Parathyroid adenoma (tissue), 2 donors: ENCODE results near the gene MORC4.

Experiments used
- H2AFZ ChIP-seq: fragments of 300-600 bp; sonication (generic); one replicate; pipeline ENCODE4 v1.7.0; 2017; ENCODE audit warnings: antibody characterized with exemption, mild to moderate bottlenecking
- H3K27ac ChIP-seq: fragments of 300-600 bp; sonication (generic); one replicate; pipeline ENCODE4 v1.7.0; 2017
- H3K27me3 ChIP-seq: fragments of 300-600 bp; sonication (generic); one replicate; pipeline ENCODE4 v1.7.0; 2017; ENCODE audit warnings: low read length; ENCODE audit not compliant: control insufficient read depth, insufficient read depth
- H3K36me3 ChIP-seq: fragments of 300-600 bp; sonication (generic); one replicate; pipeline ENCODE4 v1.7.0; 2017; ENCODE audit warnings: low read length; ENCODE audit not compliant: control insufficient read depth, insufficient read depth
- H3K4me1 ChIP-seq: fragments of 300-600 bp; sonication (generic); one replicate; pipeline ENCODE4 v1.7.0; 2017; ENCODE audit warnings: control low read depth
- H3K4me2 ChIP-seq: fragments of 300-600 bp; sonication (generic); one replicate; pipeline ENCODE4 v1.7.0; 2017; ENCODE audit warnings: low read length
- H3K4me3 ChIP-seq: fragments of 300-600 bp; sonication (generic); one replicate; pipeline ENCODE4 v1.7.0; 2017; ENCODE audit warnings: low read depth, low read length
- H3K79me2 ChIP-seq: fragments of 300-600 bp; sonication (generic); one replicate; pipeline ENCODE4 v1.7.0; 2017; ENCODE audit warnings: control low read depth
- H3K9ac ChIP-seq: fragments of 300-600 bp; sonication (generic); one replicate; pipeline ENCODE4 v1.7.0; 2017; ENCODE audit warnings: mild to moderate bottlenecking
- H3K9me3 ChIP-seq: fragments of 300-600 bp; sonication (generic); one replicate; pipeline ENCODE4 v1.7.0; 2017; ENCODE audit warnings: low read length; ENCODE audit not compliant: control insufficient read depth
- TF ChIP-seq, protein P1 (sequence below): fragments of 300-600 bp; sonication (generic); IDR thresholded peaks from one replicate; pipeline ENCODE4 v1.7.0; 2017; ENCODE audit warnings: antibody characterized with exemption, mild to moderate bottlenecking
- donor health status: primary hyperparathyroidism.

The MORC4 gene

DNA sequence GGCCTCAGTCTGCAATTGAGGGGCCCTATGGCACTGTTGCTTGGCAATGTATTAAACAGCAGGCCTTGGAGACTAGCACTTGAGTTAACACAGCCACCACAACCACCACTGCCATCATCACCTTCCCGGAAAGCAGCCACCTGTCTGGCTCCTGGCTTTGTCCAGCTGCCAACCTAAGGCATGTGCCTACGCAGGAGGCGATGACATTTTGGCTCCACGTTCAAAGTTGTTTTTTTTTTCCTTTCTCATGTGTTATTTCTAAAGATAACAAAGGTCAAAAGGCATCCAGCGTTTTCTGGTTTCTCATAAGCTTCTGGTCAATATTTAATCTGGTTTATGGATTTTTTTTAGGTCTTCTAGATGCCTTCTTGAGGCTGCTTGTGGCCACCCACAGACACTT is 72.3 kb downstream of the MORC4 start:
- Histone ChIP-seq H3K36me3 (no peaks in the 10 kb centered on the region), H3K27me3 (no peaks in the 10 kb centered on the region), H3K9ac (no peak overlapping the region), H3K27ac (no peak overlapping the region), H3K9me3 (no peaks in the 10 kb centered on the region), H2AFZ (no peak overlapping the region), H3K4me1 (no peaks in the 10 kb centered on the region), H3K4me3 (no peak overlapping the region), H3K79me2 (no peaks in the 10 kb centered on the region), H3K4me2 (no peak overlapping the region)
- TF ChIP-seq, protein P1, sequence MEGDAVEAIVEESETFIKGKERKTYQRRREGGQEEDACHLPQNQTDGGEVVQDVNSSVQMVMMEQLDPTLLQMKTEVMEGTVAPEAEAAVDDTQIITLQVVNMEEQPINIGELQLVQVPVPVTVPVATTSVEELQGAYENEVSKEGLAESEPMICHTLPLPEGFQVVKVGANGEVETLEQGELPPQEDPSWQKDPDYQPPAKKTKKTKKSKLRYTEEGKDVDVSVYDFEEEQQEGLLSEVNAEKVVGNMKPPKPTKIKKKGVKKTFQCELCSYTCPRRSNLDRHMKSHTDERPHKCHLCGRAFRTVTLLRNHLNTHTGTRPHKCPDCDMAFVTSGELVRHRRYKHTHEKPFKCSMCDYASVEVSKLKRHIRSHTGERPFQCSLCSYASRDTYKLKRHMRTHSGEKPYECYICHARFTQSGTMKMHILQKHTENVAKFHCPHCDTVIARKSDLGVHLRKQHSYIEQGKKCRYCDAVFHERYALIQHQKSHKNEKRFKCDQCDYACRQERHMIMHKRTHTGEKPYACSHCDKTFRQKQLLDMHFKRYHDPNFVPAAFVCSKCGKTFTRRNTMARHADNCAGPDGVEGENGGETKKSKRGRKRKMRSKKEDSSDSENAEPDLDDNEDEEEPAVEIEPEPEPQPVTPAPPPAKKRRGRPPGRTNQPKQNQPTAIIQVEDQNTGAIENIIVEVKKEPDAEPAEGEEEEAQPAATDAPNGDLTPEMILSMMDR, result no peak

DNA sequence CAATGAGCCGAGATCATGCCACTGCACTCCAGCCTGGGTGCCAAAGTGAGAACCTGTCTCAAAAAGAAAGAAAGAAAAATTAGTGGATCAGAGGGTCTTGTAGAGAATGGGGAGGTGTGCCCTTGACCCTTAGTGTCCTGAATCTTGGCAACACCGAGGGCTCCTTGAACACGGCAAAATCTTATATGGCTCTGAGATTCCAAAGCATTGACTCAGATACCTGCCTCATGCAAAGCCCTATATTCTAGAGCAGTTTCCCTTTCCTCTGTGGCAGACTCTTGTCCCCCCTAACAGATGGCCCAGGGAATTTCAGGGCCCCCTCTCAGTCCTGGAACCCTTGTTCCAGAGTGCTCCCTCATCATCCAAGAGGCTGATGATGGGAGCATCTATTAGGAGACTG is 73.0 kb downstream of the MORC4 start:
- H3K9ac ChIP-seq, result no peak overlapping the region
- TF ChIP-seq, protein P1, result no peak
- H3K36me3 ChIP-seq, result no peaks in the 10 kb centered on the region
- H3K9me3 ChIP-seq, result no peaks in the 10 kb centered on the region
- no peaks in the 10 kb centered on the region for H3K79me2 ChIP-seq
- H3K27ac ChIP-seq, result no peak overlapping the region
- H3K27me3 ChIP-seq, result no peaks in the 10 kb centered on the region
- H3K4me2 ChIP-seq, result no peak overlapping the region
- no peaks in the 10 kb centered on the region for H3K4me1 ChIP-seq
- no peak overlapping the region for H3K4me3 ChIP-seq
- no peak overlapping the region for H2AFZ ChIP-seq

DNA sequence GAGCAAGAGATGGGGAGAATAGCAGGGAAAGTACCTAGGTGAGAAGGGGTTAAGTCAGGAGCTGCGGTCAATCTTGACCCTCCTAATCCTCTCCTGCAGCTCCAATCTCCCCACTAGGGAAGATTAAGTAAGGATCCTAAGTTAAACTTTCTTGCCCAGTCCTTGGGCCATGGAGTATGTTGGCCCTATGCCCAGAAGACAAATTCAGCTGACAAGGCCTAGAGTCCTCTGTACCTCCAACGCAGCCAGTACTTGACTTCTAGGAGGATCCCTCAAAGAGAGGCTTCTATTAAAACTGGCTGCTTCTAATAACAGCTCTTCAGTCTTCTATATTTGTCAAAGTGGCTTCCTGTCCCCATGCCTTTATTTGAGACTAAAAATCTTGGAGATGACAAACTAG is 78.4 kb downstream of the MORC4 start:
- no peak overlapping the region for H3K27ac ChIP-seq

DNA sequence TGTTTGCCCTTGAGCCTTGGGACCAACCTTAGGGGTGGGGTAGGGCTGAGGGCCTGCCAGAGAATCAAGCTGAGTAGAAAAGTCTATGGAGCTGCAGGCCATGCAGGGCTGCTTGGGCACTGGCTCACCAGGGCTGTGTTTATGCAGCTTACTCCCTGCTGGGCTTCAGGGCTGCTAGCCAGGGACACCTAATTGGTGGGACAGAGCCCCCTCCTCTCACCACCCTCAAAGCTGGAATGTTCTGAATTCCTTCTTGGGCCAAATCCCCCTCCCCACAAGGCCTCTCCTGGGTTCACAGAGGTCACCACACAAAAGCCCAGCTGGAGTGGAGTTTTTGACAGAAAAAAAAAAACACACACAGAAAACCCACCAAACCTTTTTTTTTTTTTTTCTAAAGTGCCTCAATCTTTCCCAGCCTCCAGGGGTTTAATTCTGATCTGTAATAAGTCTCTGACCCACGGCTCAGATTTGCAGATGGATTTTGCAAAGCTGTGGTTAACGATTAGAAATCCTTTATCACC is 80.0 kb downstream of the MORC4 start, which contains the start of gene CLDN2:
CLDN2 (plus strand) TSS at position 471 of the 521 bp plus-strand sequence. CDS start 7,827 bp downstream, outside the sequence.
- H3K27ac ChIP-seq, result no peak within 1 kb of the TSS
- H3K4me1 ChIP-seq, result no peaks in the 10 kb centered on the region
- no peaks in the 10 kb centered on the region for H3K9me3 ChIP-seq
- H3K4me3 ChIP-seq, result no peak within 1 kb of the TSS
- H3K27me3 ChIP-seq, result no peaks in the 10 kb centered on the region
- no peak within 1 kb of the TSS for H2AFZ ChIP-seq
- H3K36me3 ChIP-seq, result no peaks in the 10 kb centered on the region
- no peak within 1 kb of the TSS for H3K4me2 ChIP-seq
- TF ChIP-seq, protein P1, result no peak
- no peak within 1 kb of the TSS for H3K9ac ChIP-seq
- H3K79me2 ChIP-seq, result no peaks in the 10 kb centered on the region

More for the DNA sequence above, 78.4 kb downstream of the MORC4 start:
- Histone ChIP-seq H3K4me1 (no peaks in the 10 kb centered on the region), H3K9ac (no peak overlapping the region), H3K36me3 (no peaks in the 10 kb centered on the region), H2AFZ (no peak overlapping the region), H3K9me3 (no peaks in the 10 kb centered on the region), H3K4me2 (no peak overlapping the region), H3K79me2 (no peaks in the 10 kb centered on the region), H3K4me3 (no peak overlapping the region), H3K27me3 (no peaks in the 10 kb centered on the region)
- TF ChIP-seq, protein P1, result no peak

DNA sequence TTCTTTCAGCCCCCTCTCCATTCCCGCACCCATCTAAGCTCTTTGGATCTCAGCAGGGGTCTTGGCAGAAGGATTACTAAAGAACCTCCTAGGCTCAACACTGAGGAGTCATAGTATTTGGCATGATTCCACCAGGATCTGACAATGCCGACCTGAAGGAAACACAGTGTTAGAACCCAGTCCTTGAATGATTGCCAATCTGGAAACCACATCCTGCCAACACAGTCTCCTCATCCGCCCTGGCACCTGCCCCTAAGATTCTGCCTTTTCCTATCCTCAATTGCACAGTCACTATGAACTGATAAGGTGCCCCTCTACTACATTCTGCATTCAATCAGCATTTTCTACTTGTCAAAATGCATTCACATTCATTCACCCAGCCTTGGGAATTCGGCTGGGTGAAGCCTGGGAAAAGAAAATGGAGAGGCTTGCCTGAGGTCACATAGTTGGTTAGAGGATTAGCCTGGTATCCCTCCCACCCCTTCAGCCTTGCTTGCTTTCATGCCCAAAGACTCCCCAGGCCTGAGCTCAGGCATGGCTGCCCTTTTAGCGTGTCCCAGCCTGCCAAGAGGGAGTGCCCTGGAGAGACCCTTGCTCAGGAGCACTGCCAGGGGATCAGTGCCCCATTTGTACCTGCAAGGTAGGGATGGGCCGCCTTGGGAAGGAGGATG is 82.0 kb downstream of the MORC4 start:
- Histone ChIP-seq H3K9me3 (no peaks in the 10 kb centered on the region), H3K4me2 (no peak overlapping the region), H3K4me1 (no peaks in the 10 kb centered on the region), H3K27ac (no peak overlapping the region), H2AFZ (no peak overlapping the region), H3K27me3 (no peaks in the 10 kb centered on the region), H3K9ac (no peak overlapping the region), H3K36me3 (no peaks in the 10 kb centered on the region), H3K4me3 (no peak overlapping the region), H3K79me2 (no peaks in the 10 kb centered on the region)
- TF ChIP-seq, protein P1, result no peak
